Peyer's patch (tissue), 4 donors: ENCODE measurements around the gene LIF. TPM values are rescaled to one million over a fixed set of nuclear protein-coding genes. Genes with fewer than 3 reads are reported as not detected.

Experiments used
- DNase-seq, 3 donors: peaks; one replicate each; pipeline ENCODE4 v3.0.0-alpha.2; 2017 to 2019
- H3K27ac ChIP-seq, 4 donors: fragments of 200-600 bp; sonication (generic); one replicate each; pipeline ENCODE4 v1.5.1; 2016 to 2019
- H3K27me3 ChIP-seq, 2 donors: fragments of 200-600 bp; sonication (generic); one replicate each; pipeline ENCODE4 v1.5.1; 2019
- H3K36me3 ChIP-seq, 3 donors: fragments of 200-600 bp; sonication (generic); one replicate each; pipeline ENCODE4 v1.5.1; 2016 to 2019
- H3K4me1 ChIP-seq, 4 donors: fragments of 200-600 bp; sonication (generic); one replicate each; pipeline ENCODE4 v1.5.1; 2016 to 2019
- H3K4me3 ChIP-seq, 4 donors: fragments of 200-600 bp; sonication (generic); 1 replicate in 3 of 4; 2 replicates in 1 of 4; pipeline ENCODE4 v1.5.1; 2016 to 2019; ENCODE audit warnings: mild to moderate bottlenecking in 1 of 4
- H3K9me3 ChIP-seq, 4 donors: fragments of 200-600 bp; sonication (generic); one replicate each; pipeline ENCODE4 v1.5.1; 2016 to 2019; ENCODE audit warnings: mild to moderate bottlenecking in 1 of 4
- CTCF ChIP-seq, 6 experiments: fragments of 450-650 bp in 4 of 6; fragments of 200-600 bp in 2 of 6; sonication (generic) in 1 of 6; IDR thresholded peaks; one replicate each; pipeline ENCODE4 v1.5.1; 2017 to 2019; ENCODE audit warnings: antibody characterized with exemption in 6 of 6, mild to moderate bottlenecking in 3 of 6, moderate library complexity in 1 of 6
- POLR2A ChIP-seq, 2 donors: fragments of 450-650 bp; IDR thresholded peaks; one replicate each; pipeline ENCODE4 v1.5.1; 2017; ENCODE audit warnings: antibody characterized with exemption in 2 of 2, mild to moderate bottlenecking in 2 of 2, moderate library complexity in 2 of 2
- total RNA-seq, 4 donors: library from RNA; depleted of rRNA; stranded (reverse); fragments of >200 nt; gene quantifications; one replicate each; pipeline ENCODE4 v1.1.0, GENCODE V29; 2016

Gene LIF
- total RNA-seq, 4 donors from 2014 or later = 7.4 to 19.3 (median 10.6) TPM

DNA sequence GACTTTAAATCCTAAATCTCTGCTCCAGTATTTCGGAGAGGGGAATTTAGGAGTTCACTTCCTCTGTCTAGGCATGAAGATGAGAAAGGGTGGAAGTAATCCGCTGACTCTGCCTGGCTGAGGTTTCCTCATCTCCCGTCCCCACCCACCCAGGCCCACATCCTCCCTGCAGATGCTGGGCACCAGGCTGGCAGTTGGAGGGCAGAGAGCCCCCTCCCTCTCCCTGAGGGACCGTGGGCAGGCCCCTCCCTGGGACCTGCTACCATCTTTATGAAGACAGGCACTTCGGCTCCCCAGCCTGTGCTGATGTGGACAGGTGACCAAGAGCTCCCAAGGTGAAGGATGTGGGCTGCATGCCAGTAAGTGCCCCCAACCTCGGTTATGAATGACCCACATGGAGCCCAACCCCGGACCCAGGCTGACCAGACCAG lies 36.1 kb upstream of the LIF start:
- H3K27ac ChIP-seq = no peak overlapping the region
- H3K4me1 ChIP-seq = peaks cover 0 to 16% (median 2%) of the 10 kb centered on the region in 4 donors
- H3K9me3 ChIP-seq = no peaks in the 10 kb centered on the region
- no peak for TF ChIP-seq CTCF (IDR thresholded peaks at IDR 0.05)
- H3K27me3 ChIP-seq = no peaks in the 10 kb centered on the region
- DNase-seq = no peak
- no peaks in the 10 kb centered on the region for H3K36me3 ChIP-seq
- H3K4me3 ChIP-seq = no peak overlapping the region

DNA sequence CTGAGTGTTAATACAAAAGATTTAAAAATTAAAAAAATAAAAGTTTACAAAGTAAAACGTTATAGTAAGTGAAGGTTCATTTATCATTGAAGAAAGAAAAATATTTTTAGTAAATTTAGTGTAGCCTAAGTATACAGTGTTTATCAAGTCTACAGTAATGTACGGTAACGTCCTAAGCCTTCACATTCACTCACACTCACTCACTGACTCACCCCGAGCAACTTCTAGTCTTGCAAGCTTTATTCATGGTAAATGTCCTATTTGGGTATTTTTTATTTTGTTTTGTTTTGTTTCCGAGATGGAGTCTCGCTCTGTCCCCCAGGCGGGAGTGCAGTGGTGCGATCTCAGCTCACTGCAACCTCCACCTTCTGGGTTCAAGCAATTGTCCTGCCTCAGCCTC lies 33.9 kb upstream of the LIF start:
- Histone ChIP-seq H3K27me3 (no peaks in the 10 kb centered on the region), H3K27ac (no peak overlapping the region), H3K9me3 (no peaks in the 10 kb centered on the region), H3K4me3 (no peak overlapping the region), H3K36me3 (no peaks in the 10 kb centered on the region), H3K4me1 (peaks cover 0 to 20% (median 2%) of the 10 kb centered on the region in 4 donors)
- TF ChIP-seq CTCF (IDR thresholded peaks at IDR 0.05) (no peak), POLR2A (IDR thresholded peaks at IDR 0.05) (no peak)
- no peak for DNase-seq

DNA sequence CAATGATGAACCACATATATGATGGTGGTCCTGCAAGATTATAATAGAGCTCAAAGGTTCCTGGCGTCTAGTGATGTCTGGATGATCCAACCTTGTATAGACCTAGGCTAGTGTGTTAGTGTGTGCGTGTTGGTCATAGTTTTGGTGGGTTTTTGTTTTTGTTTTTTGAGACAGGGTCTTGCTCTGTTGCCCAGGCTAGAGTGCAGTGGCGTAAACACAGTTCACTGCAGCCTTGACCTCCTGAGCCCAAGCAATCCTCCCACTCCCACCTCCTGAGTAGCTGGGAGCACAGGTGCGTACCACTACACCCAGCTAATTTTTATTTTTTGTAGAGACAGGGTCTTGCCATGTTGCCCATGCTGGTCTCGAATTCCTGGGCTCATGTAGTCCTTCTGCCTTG lies 33.4 kb upstream of the LIF start:
- Histone ChIP-seq H3K27me3 (no peaks in the 10 kb centered on the region), H3K36me3 (no peaks in the 10 kb centered on the region), H3K4me3 (no peak overlapping the region), H3K9me3 (no peaks in the 10 kb centered on the region), H3K4me1 (peaks cover 0 to 20% (median 2%) of the 10 kb centered on the region in 4 donors), H3K27ac (no peak overlapping the region)
- no peak for DNase-seq
- TF ChIP-seq CTCF (IDR thresholded peaks at IDR 0.05) (no peak), POLR2A (IDR thresholded peaks at IDR 0.05) (no peak)

GRCh38 chr22:30279046-30279788 lies 32.7 kb upstream of the LIF start:
- TF ChIP-seq CTCF (IDR thresholded peaks at IDR 0.05) (no peak), POLR2A (IDR thresholded peaks at IDR 0.05) (no peak)
- Histone ChIP-seq H3K27ac (no peak overlapping the region), H3K36me3 (no peaks in the 10 kb centered on the region), H3K27me3 (no peaks in the 10 kb centered on the region), H3K4me3 (no peak overlapping the region), H3K4me1 (peaks cover 0 to 20% (median 2%) of the 10 kb centered on the region in 4 donors), H3K9me3 (no peaks in the 10 kb centered on the region)
- no peak for DNase-seq

DNA sequence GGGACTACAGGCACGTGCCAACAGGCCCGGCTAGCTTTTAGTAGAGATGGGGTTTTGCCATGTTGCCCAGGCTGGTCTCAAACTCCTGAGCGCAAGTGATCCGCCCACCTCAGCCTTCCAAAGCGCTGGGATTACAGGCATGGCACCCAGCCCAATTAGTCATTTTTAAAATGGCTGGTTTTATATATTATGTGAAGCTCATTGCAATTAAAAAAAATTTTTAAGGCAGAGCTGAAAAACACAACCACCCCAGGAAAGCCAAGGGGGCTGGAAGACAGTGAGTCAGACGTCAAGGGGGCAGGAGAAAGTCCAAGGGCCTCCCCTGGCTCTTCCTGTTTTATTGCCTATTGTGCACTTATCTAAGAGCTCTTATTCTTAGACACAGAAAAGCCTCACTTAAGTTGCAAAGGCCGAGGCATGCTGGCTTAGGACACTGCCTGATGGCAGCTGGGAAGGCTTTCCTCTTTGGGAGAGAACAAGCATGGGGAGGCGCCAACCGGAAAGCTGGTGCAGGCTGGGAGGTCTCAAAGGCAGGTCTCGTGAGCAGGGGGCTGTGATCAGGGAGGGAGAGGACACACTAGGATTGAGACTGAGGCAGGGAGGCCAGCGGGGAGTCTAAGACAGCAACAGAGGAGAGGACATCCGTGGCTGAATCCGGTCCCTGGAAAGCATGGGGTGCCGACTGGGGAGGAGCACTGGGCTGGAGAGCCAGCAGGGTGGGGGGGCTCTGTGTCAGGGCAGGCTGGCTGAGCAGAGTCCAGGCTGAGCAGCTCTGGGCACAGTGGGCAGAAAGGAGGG lies 31.2 kb upstream of the LIF start:
- Histone ChIP-seq H3K4me3 (peak overlapping the region in 1 of 4 donors; percentile 4), H3K27ac (peak overlapping the region in 2 of 4 donors; percentile 62 to 83), H3K36me3 (no peaks in the 10 kb centered on the region), H3K4me1 (peaks cover 0 to 20% (median 2%) of the 10 kb centered on the region in 4 donors), H3K27me3 (no peaks in the 10 kb centered on the region), H3K9me3 (no peaks in the 10 kb centered on the region)
- no peak for TF ChIP-seq POLR2A (IDR thresholded peaks at IDR 0.05)
- no peak for TF ChIP-seq CTCF (IDR thresholded peaks at IDR 0.05)
- peak in 2 of 3 donors; percentile 59 to 68 for DNase-seq
